K562 (cell line): Measurements from ENCODE around the gene SIGLEC15. TPM values are rescaled to one million over a fixed set of nuclear protein-coding genes. Genes with fewer than 3 reads are reported as not detected.

Source experiments
- ATAC-seq: fragments of 200-7000 bp; cut with Tn5 transposase; 3 replicates; pipeline ENCODE4 v1.9.1; 2020; ENCODE audit warnings: moderate library complexity
- BruUV-seq: library from RNA; stranded (reverse); fragments of 400-500 nt; replicated peaks from 2 replicates; lab custom pipeline; 2021; lab: Mats Ljungman, UMichigan
- CTCF ChIA-PET: fragments of 300-600 bp; formaldehyde crosslinking; extraction: SDS; loops from one replicate; lab custom pipeline; 2021; ENCODE audit warnings: low intra/inter-chr PET ratio; lab: Yijun Ruan, JAX
- POLR2A ChIA-PET: fragments of 300-600, 350-650 bp; sonication (Branson Sonifier 250); formaldehyde crosslinking; extraction: SDS; loops from one replicate; lab custom pipeline; 2021; ENCODE audit warnings: antibody characterized with exemption, inconsistent platforms; lab: Yijun Ruan, JAX
- DNase-seq, 4 experiments: peaks; one replicate each; pipeline versions ENCODE4 v3.0.0 to v3.0.0-alpha.2; 2011 to 2018; ENCODE audit warnings: low spot score in 3 of 4, mixed read lengths in 3 of 4; ENCODE audit errors: extremely low read depth in 1 of 4
- FAIRE-seq: peaks from 2 replicates; lab custom pipeline; 2011; peaks lifted over from hg19 to GRCh38; lab: Jason Lieb, UNC
- H2AFZ ChIP-seq: 2 replicates; pipeline ENCODE4 v1.6.0; 2011; ENCODE audit warnings: low read depth, low read length, control low read depth, inconsistent platforms
- H3K27ac ChIP-seq: fragments of 200-600 bp; 3 replicates; pipeline ENCODE4 v1.8.0; 2011; ENCODE audit warnings: low read depth, mild to moderate bottlenecking, control low read depth, inconsistent platforms, low read length, moderate library complexity, mixed read lengths; ENCODE audit errors: extremely low read depth
- H3K27me3 ChIP-seq, 2 experiments: fragments of 300-600 bp in 1 of 2; 2 replicates in 1 of 2; 3 replicates in 1 of 2; pipeline versions ENCODE4 v1.6.0 to v1.8.0; 2011; ENCODE audit warnings: inconsistent platforms in 2 of 2, low read length in 2 of 2, mild to moderate bottlenecking in 1 of 2, mixed read lengths in 1 of 2, moderate library complexity in 1 of 2; ENCODE audit not compliant: control insufficient read depth in 2 of 2, insufficient read depth in 2 of 2
- H3K36me3 ChIP-seq: fragments of 300-600 bp; 3 replicates; pipeline ENCODE4 v1.8.0; 2011; ENCODE audit warnings: mild to moderate bottlenecking, low read length, inconsistent platforms; ENCODE audit not compliant: control insufficient read depth, insufficient read depth
- H3K4me1 ChIP-seq, 2 experiments: fragments of 200-600 bp in 1 of 2; replicated peaks in 1 of 2; 2 replicates in 1 of 2; 3 replicates in 1 of 2; pipeline versions ENCODE4 v1.5.1 to v1.8.0; 2011; ENCODE audit warnings: inconsistent platforms in 2 of 2, low read length in 2 of 2, mild to moderate bottlenecking in 1 of 2, mixed read lengths in 1 of 2, moderate library complexity in 1 of 2; ENCODE audit not compliant: control insufficient read depth in 2 of 2, insufficient read depth in 2 of 2
- H3K4me2 ChIP-seq: 2 replicates; pipeline ENCODE4 v1.6.1; 2011; ENCODE audit warnings: low read length, control low read depth, inconsistent platforms, mixed read lengths; ENCODE audit not compliant: insufficient read depth
- H3K4me3 ChIP-seq: fragments of 200-600 bp; sonication (generic), shearing (Covaris generic); 2 replicates; pipeline ENCODE4 v1.5.1; 2016; ENCODE audit warnings: control low read depth, inconsistent platforms
- H3K79me2 ChIP-seq: fragments of 200-600 bp; 3 replicates; pipeline ENCODE4 v1.8.0; 2011; ENCODE audit warnings: low read length, inconsistent platforms; ENCODE audit not compliant: control insufficient read depth, insufficient read depth
- H3K9ac ChIP-seq, 2 experiments: 2 replicates each; pipeline versions ENCODE4 v1.6.0 to v1.6.1; 2011; ENCODE audit warnings: low read depth in 2 of 2, low read length in 2 of 2, control low read depth in 1 of 2, inconsistent platforms in 1 of 2, mild to moderate bottlenecking in 1 of 2, mixed read lengths in 1 of 2; ENCODE audit not compliant: insufficient read depth in 1 of 2
- H3K9me1 ChIP-seq: one replicate; pipeline ENCODE4 v1.6.0; 2011; ENCODE audit warnings: inconsistent platforms, mild to moderate bottlenecking, low read length, moderate library complexity; ENCODE audit not compliant: control insufficient read depth, insufficient read depth
- H3K9me3 ChIP-seq: replicated peaks from 2 replicates; pipeline ENCODE4 v1.5.1; 2011; ENCODE audit warnings: low read depth, low read length, inconsistent platforms; ENCODE audit not compliant: control insufficient read depth, insufficient read depth
- H4K20me1 ChIP-seq: replicated peaks from 2 replicates; pipeline ENCODE4 v1.6.1; 2011; ENCODE audit warnings: low read length, inconsistent platforms, mixed read lengths; ENCODE audit not compliant: control insufficient read depth, insufficient read depth
- CREM ChIP-seq: IDR thresholded peaks from 2 replicates; pipeline ENCODE4 v1.6.1; 2014; ENCODE audit warnings: antibody characterized with exemption, low read depth
- TFE3 ChIP-seq: fragments of 450-650 bp; formaldehyde crosslinking; IDR thresholded peaks from 2 replicates; pipeline ENCODE4 v1.4.0; 2020; ENCODE audit warnings: mild to moderate bottlenecking, mixed read lengths
- WGBS: fragments of 100-300 bp; shearing (Covaris generic); methylation state at CpG from one replicate; pipeline ENCODE4 v1.1.6; 2016; ENCODE audit warnings: low coverage, mixed read lengths; ENCODE audit not compliant: insufficient coverage; ENCODE audit errors: missing lambda C conversion rate; 5-methylcytosine and 5-hydroxymethylcytosine counted together
- in situ Hi-C: fragments of 300-500 bp; cut with MboI; formaldehyde crosslinking; loops from 4 replicates; pipeline ENCODE4 v1.15.0; 2018; ENCODE audit warnings: inconsistent platforms, mixed read lengths
- intact Hi-C: fragments of 100-400 bp; cut with micrococcal nuclease; formaldehyde crosslinking; loops from 2 replicates; pipeline ENCODE4 v1.14.2; 2022
- polyA plus RNA-seq, 8 experiments: library from polyadenylated mRNA; depleted of rRNA in 4 of 8; stranded (reverse) in 5 of 8; unstranded in 3 of 8; fragments of >200 nt; fragmentation: Nextera tagmentation in 2 of 8; fragmentation: Illumina TruSeq in 1 of 8; extraction: Ambion mirVana in 2 of 8; extraction: Trizol in 1 of 8; gene quantifications; 2 replicates each; pipeline versions ENCODE4 v1.2.1 to v1.2.3, GENCODE V29; 2011 to 2014; ENCODE audit warnings: inconsistent platforms in 1 of 8, missing spikeins in 1 of 8
- total RNA-seq, 7 experiments: library from RNA; depleted of rRNA in 6 of 7; stranded (reverse); fragments of >200 nt in 6 of 7; fragmentation: Illumina TruSeq in 2 of 7; extraction: Trizol in 2 of 7; gene quantifications; 2 replicates each; pipeline versions ENCODE4 v1.2.1 to v1.2.3, GENCODE V29; 2011 to 2021; ENCODE audit warnings: low replicate concordance in 1 of 7

SIGLEC15 gene
- total and polyA plus RNA-seq, 9 of the 15 experiments (the other 6 are each of a cell fraction or from before 2014, with no cell fraction given): not detected

- Histone ChIP-seq H3K4me1 (peaks cover 3% of the 10 kb centered on the region in 2 experiments; a peak in 4 of 5 replicates), H3K9ac (no peak overlapping the region), H3K79me2 (no peaks in the 10 kb centered on the region), H3K4me2 (no peak overlapping the region), H3K4me3 (no peak overlapping the region), H3K9me1 (no peaks in the 10 kb centered on the region), H4K20me1 (no peaks in the 10 kb centered on the region), H3K27me3 (peaks cover 0 to 19% of the 10 kb centered on the region in 2 experiments; a peak in 3 of 5 replicates), H2AFZ (no peak overlapping the region), H3K9me3 (no peaks in the 10 kb centered on the region), H3K36me3 (no peaks in the 10 kb centered on the region), H3K27ac (no peak overlapping the region)
- ChIA-PET CTCF (no interaction called here), POLR2A (interaction anchor here (0.6 to 1.7 kb wide), 3 partner anchors 8 to 17 kb away, joined by 3 read pairs; no protein-coding TSS in a partner anchor)
- 11% methylated on average over 14 of the region's 14 CpGs for WGBS
- TF ChIP-seq TFE3 (peak; percentile 83), CREM (no peak)
- in situ Hi-C loops (no loop called here), intact Hi-C loops (loop anchor here (5.0 to 10.0 kb wide), 2 partner anchors 112 to 169 kb away; partner anchors contain the start of gene SLC14A1)
- no peak for FAIRE-seq
- no TSS peak for BruUV-seq
- no peak for DNase-seq
- no peak for ATAC-seq
Observed at GRCh38 chr18:45836242-45837205, 11.0 kb downstream of the SIGLEC15 start.
